ENCODE measurements around the gene TP53INP2. TPM values are rescaled to one million over a fixed set of nuclear protein-coding genes. Genes with fewer than 3 reads are reported as not detected.
A peak's percentile ranks its signal among the peaks of the same experiment; 100 is the strongest.

TP53INP2 gene
- total and polyA plus RNA-seq, 7 experiments from 2014 or later = 0.04 to 41.4 (median 1.3) TPM

- Histone ChIP-seq H3K27ac (ENCODE audit: low read depth, low read length) (no peak overlapping the region), H3K9me3 (ENCODE audit: control insufficient read depth in 2 of 3, low read length in 3 of 3) (no peaks in the 10 kb centered on the region), H3K4me3 (ENCODE audit: low read length) (no peak overlapping the region), H3K36me3 (ENCODE audit: control insufficient read depth in 2 of 3, insufficient read depth in 3 of 3, low read length in 3 of 3) (peaks cover 0 to 28% (median 0%) of the 10 kb centered on the region in 3 experiments), H3K4me1 (ENCODE audit: control insufficient read depth in 2 of 2, insufficient read depth in 2 of 2, low read length in 2 of 2) (no peaks in the 10 kb centered on the region), H3K27me3 (ENCODE audit: control insufficient read depth in 2 of 2, insufficient read depth in 2 of 2, low read length in 2 of 2) (no peaks in the 10 kb centered on the region)
- H3K27me3 Mint-ChIP-seq = no peaks in the 10 kb centered on the region
- no peak overlapping the region for H3K4me3 Mint-ChIP-seq
- ChIA-PET POLR2A (no interaction called here), CTCF (no interaction called here)
- H3K27ac Mint-ChIP-seq = no peak overlapping the region
- H3K36me3 Mint-ChIP-seq = peaks cover 0 to 32% (median 15%) of the 10 kb centered on the region in 5 donors
- ATAC-seq = no peak
- DNase-seq = no peak
- intact Hi-C loops (cut with micrococcal nuclease) = no loop called here
- H3K4me1 Mint-ChIP-seq = peaks cover 0 to 2% (median 0%) of the 10 kb centered on the region in 7 donors
- no peaks in the 10 kb centered on the region for H3K9me3 Mint-ChIP-seq
Observed at GRCh38 chr20:34732523-34732922, 28.4 kb downstream of the TP53INP2 start.

GRCh38 chr20:34736106-34736735 lies 32.1 kb downstream of the TP53INP2 start:
- Mint-ChIP-seq H3K9me3 (no peaks in the 10 kb centered on the region), H3K4me1 (peaks cover 0 to 2% (median 0%) of the 10 kb centered on the region in 7 donors), H3K27me3 (no peaks in the 10 kb centered on the region), H3K36me3 (peaks cover 2 to 34% (median 15%) of the 10 kb centered on the region in 5 donors), H3K27ac (no peak overlapping the region), H3K4me3 (no peak overlapping the region)
- H3K27me3 ChIP-seq (ENCODE audit: control insufficient read depth in 2 of 2, insufficient read depth in 2 of 2, low read length in 2 of 2) = no peaks in the 10 kb centered on the region
- ATAC-seq = no peak
- ChIA-PET CTCF (no interaction called here), POLR2A (no interaction called here)
- H3K9me3 ChIP-seq (ENCODE audit: control insufficient read depth in 2 of 3, low read length in 3 of 3) = no peaks in the 10 kb centered on the region
- H3K4me1 ChIP-seq (ENCODE audit: control insufficient read depth in 2 of 2, insufficient read depth in 2 of 2, low read length in 2 of 2) = no peaks in the 10 kb centered on the region
- peaks cover 0 to 31% (median 0%) of the 10 kb centered on the region in 3 experiments for H3K36me3 ChIP-seq (ENCODE audit: control insufficient read depth in 2 of 3, insufficient read depth in 3 of 3, low read length in 3 of 3)
- no peak overlapping the region for H3K27ac ChIP-seq (ENCODE audit: low read depth, low read length)
- DNase-seq = no peak
- H3K4me3 ChIP-seq (ENCODE audit: low read length) = no peak overlapping the region
- intact Hi-C loops (cut with micrococcal nuclease) = no loop called here

GRCh38 chr20:34743039-34743438 lies 38.9 kb downstream of the TP53INP2 start:
- no peaks in the 10 kb centered on the region for H3K27me3 Mint-ChIP-seq
- no peak for ATAC-seq
- H3K4me1 Mint-ChIP-seq = peaks cover 0 to 7% (median 0%) of the 10 kb centered on the region in 7 donors
- H3K4me3 Mint-ChIP-seq = no peak overlapping the region
- intact Hi-C loops (cut with micrococcal nuclease) = no loop called here
- peaks cover 14 to 42% (median 24%) of the 10 kb centered on the region in 5 donors for H3K36me3 Mint-ChIP-seq
- Histone ChIP-seq H3K9me3 (ENCODE audit: control insufficient read depth in 2 of 3, low read length in 3 of 3) (no peaks in the 10 kb centered on the region), H3K27me3 (ENCODE audit: control insufficient read depth in 2 of 2, insufficient read depth in 2 of 2, low read length in 2 of 2) (no peaks in the 10 kb centered on the region), H3K27ac (ENCODE audit: low read depth, low read length) (no peak overlapping the region), H3K36me3 (ENCODE audit: control insufficient read depth in 2 of 3, insufficient read depth in 3 of 3, low read length in 3 of 3) (peaks cover 0 to 62% (median 0%) of the 10 kb centered on the region in 3 experiments), H3K4me1 (ENCODE audit: control insufficient read depth in 2 of 2, insufficient read depth in 2 of 2, low read length in 2 of 2) (no peaks in the 10 kb centered on the region), H3K4me3 (ENCODE audit: low read length) (no peak overlapping the region)
- H3K9me3 Mint-ChIP-seq = no peaks in the 10 kb centered on the region
- H3K27ac Mint-ChIP-seq = peak overlapping the region in 1 of 9 donors; percentile 18
- ChIA-PET CTCF (interaction anchor here (0.6 kb wide), 1 partner anchor 26 kb away, joined by 6 read pairs; no protein-coding TSS in a partner anchor), POLR2A (no interaction called here)
- no peak for DNase-seq

DNA sequence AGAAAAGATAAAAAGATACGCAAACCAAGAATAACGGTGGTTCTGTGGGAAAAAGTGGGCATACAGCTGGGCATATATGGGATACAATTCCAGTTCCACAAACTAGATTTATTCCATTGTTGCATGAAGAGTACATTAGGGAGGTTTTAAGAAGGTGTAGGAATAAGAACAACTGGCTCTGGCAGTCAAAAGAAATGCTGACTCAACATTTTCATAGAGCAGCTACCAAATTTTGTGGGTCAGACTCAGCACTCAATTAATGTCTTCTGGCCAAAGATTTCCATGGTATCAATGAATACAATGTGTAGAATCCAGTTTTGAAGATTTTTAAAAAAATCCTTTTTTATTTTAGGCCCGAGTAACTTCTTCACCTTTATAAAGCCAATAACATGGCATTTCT lies 40.2 kb downstream of the TP53INP2 start:
- Histone ChIP-seq H3K9me3 (ENCODE audit: control insufficient read depth in 2 of 3, low read length in 3 of 3) (no peaks in the 10 kb centered on the region), H3K4me3 (ENCODE audit: low read length) (no peak overlapping the region), H3K36me3 (ENCODE audit: control insufficient read depth in 2 of 3, insufficient read depth in 3 of 3, low read length in 3 of 3) (peaks cover 0 to 62% (median 4%) of the 10 kb centered on the region in 3 experiments), H3K27me3 (ENCODE audit: control insufficient read depth in 2 of 2, insufficient read depth in 2 of 2, low read length in 2 of 2) (no peaks in the 10 kb centered on the region), H3K4me1 (ENCODE audit: control insufficient read depth in 2 of 2, insufficient read depth in 2 of 2, low read length in 2 of 2) (no peaks in the 10 kb centered on the region), H3K27ac (ENCODE audit: low read depth, low read length) (no peak overlapping the region)
- DNase-seq (no peak), ATAC-seq (no peak)
- H3K4me3 Mint-ChIP-seq = no peak overlapping the region
- intact Hi-C loops (cut with micrococcal nuclease) = no loop called here
- POLR2A ChIA-PET = no interaction called here
- H3K9me3 Mint-ChIP-seq = no peaks in the 10 kb centered on the region
- peaks cover 14 to 48% (median 24%) of the 10 kb centered on the region in 5 donors for H3K36me3 Mint-ChIP-seq
- CTCF ChIA-PET = no interaction called here
- no peak overlapping the region for H3K27ac Mint-ChIP-seq
- no peaks in the 10 kb centered on the region for H3K27me3 Mint-ChIP-seq
- H3K4me1 Mint-ChIP-seq = peaks cover 0 to 7% (median 0%) of the 10 kb centered on the region in 7 donors

DNA sequence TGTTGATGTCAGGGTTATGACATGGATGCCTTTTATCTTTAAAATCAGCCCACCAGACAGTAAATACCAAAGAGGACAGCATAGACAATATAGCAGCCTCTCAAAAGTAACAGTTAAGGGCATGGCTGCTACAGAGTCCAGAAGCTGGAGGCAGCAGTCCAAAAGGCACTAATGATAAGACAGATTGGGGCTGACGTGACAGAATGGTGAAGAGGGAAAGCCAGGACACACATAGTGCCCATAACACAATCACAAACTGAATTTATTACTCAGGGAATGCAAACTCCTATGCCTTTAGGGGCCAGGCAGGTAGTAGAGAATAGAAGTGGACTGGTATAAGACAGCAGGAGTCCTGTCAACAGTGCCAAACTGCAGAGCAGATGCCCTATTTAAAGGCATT lies 40.7 kb downstream of the TP53INP2 start:
- Mint-ChIP-seq H3K36me3 (peaks cover 14 to 53% (median 26%) of the 10 kb centered on the region in 5 donors), H3K4me3 (no peak overlapping the region), H3K9me3 (no peaks in the 10 kb centered on the region), H3K4me1 (peaks cover 0 to 7% (median 0%) of the 10 kb centered on the region in 7 donors), H3K27ac (no peak overlapping the region), H3K27me3 (no peaks in the 10 kb centered on the region)
- DNase-seq (no peak), ATAC-seq (no peak)
- H3K27ac ChIP-seq (ENCODE audit: low read depth, low read length) = no peak overlapping the region
- ChIA-PET CTCF (no interaction called here), POLR2A (no interaction called here)
- peaks cover 0 to 66% (median 4%) of the 10 kb centered on the region in 3 experiments for H3K36me3 ChIP-seq (ENCODE audit: control insufficient read depth in 2 of 3, insufficient read depth in 3 of 3, low read length in 3 of 3)
- intact Hi-C loops (cut with micrococcal nuclease) = no loop called here
- H3K4me1 ChIP-seq (ENCODE audit: control insufficient read depth in 2 of 2, insufficient read depth in 2 of 2, low read length in 2 of 2) = no peaks in the 10 kb centered on the region
- no peak overlapping the region for H3K4me3 ChIP-seq (ENCODE audit: low read length)
- H3K9me3 ChIP-seq (ENCODE audit: control insufficient read depth in 2 of 3, low read length in 3 of 3) = no peaks in the 10 kb centered on the region
- no peaks in the 10 kb centered on the region for H3K27me3 ChIP-seq (ENCODE audit: control insufficient read depth in 2 of 2, insufficient read depth in 2 of 2, low read length in 2 of 2)

DNA sequence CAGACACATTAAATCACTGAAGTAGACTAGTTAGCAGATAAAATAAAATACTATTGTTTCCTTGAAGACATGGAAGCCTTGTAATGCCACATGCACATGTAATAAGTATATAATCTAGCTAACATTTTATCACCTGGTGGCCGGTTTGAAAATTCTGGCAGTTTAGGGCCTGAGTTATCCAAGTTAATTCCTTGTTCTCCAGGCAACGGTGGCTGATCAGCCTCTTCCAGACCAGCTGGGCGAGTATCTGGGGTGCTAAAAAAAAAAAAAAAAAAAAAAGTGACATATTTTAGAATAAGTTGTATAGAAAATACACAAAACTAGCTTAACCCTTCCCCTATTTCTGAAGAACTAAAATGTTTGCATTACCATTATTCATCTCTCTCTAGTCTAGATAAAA lies 42.5 kb downstream of the TP53INP2 start:
- peaks cover 10 to 48% (median 23%) of the 10 kb centered on the region in 5 donors for H3K36me3 Mint-ChIP-seq
- H3K4me3 ChIP-seq (ENCODE audit: low read length) = no peak overlapping the region
- H3K4me1 ChIP-seq (ENCODE audit: control insufficient read depth in 2 of 2, insufficient read depth in 2 of 2, low read length in 2 of 2) = no peaks in the 10 kb centered on the region
- ATAC-seq (no peak), DNase-seq (no peak)
- intact Hi-C loops (cut with micrococcal nuclease) = no loop called here
- H3K36me3 ChIP-seq (ENCODE audit: control insufficient read depth in 2 of 3, insufficient read depth in 3 of 3, low read length in 3 of 3) = peaks cover 0 to 62% (median 4%) of the 10 kb centered on the region in 3 experiments
- H3K27ac Mint-ChIP-seq = peak overlapping the region in 2 of 9 donors; percentile 8 to 54
- no peak overlapping the region for H3K4me3 Mint-ChIP-seq
- H3K9me3 ChIP-seq (ENCODE audit: control insufficient read depth in 2 of 3, low read length in 3 of 3) = no peaks in the 10 kb centered on the region
- H3K9me3 Mint-ChIP-seq = no peaks in the 10 kb centered on the region
- no peak overlapping the region for H3K27ac ChIP-seq (ENCODE audit: low read depth, low read length)
- no peaks in the 10 kb centered on the region for H3K27me3 Mint-ChIP-seq
- peaks cover 0 to 7% (median 0%) of the 10 kb centered on the region in 7 donors for H3K4me1 Mint-ChIP-seq
- POLR2A ChIA-PET = no interaction called here
- CTCF ChIA-PET = interaction anchor here (0.7 kb wide), 1 partner anchor 198 kb away, joined by 4 read pairs; no protein-coding TSS in a partner anchor
- no peaks in the 10 kb centered on the region for H3K27me3 ChIP-seq (ENCODE audit: control insufficient read depth in 2 of 2, insufficient read depth in 2 of 2, low read length in 2 of 2)

DNA sequence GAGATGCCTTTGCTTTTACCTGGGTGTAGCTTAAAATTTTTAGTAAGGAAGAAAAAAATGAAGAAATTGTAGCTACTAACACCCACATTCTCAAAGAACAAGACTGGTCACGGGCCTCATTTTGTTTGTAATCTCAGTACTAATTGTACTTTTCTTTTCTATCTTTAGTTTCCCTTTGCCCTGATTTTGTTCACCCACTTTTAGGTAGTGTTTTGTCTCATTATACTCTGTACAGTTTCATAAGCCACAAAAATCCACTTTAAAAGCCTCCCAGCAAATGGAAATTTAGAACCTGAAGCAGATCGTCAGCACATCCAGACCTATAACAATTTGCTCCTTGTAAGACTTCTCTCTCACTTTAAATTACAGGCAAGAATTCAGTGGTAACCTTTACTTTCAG lies 43.3 kb downstream of the TP53INP2 start:
- Mint-ChIP-seq H3K9me3 (no peaks in the 10 kb centered on the region), H3K27ac (peak overlapping the region in 2 of 9 donors; percentile 10 to 54), H3K27me3 (no peaks in the 10 kb centered on the region), H3K36me3 (peaks cover 10 to 48% (median 22%) of the 10 kb centered on the region in 5 donors), H3K4me3 (no peak overlapping the region), H3K4me1 (peaks cover 0 to 7% (median 0%) of the 10 kb centered on the region in 7 donors)
- Histone ChIP-seq H3K27me3 (ENCODE audit: control insufficient read depth in 2 of 2, insufficient read depth in 2 of 2, low read length in 2 of 2) (no peaks in the 10 kb centered on the region), H3K36me3 (ENCODE audit: control insufficient read depth in 2 of 3, insufficient read depth in 3 of 3, low read length in 3 of 3) (peaks cover 0 to 56% (median 4%) of the 10 kb centered on the region in 3 experiments), H3K4me1 (ENCODE audit: control insufficient read depth in 2 of 2, insufficient read depth in 2 of 2, low read length in 2 of 2) (no peaks in the 10 kb centered on the region), H3K9me3 (ENCODE audit: control insufficient read depth in 2 of 3, low read length in 3 of 3) (no peaks in the 10 kb centered on the region), H3K27ac (ENCODE audit: low read depth, low read length) (no peak overlapping the region), H3K4me3 (ENCODE audit: low read length) (no peak overlapping the region)
- intact Hi-C loops (cut with micrococcal nuclease) = no loop called here
- DNase-seq (no peak), ATAC-seq (no peak)
- CTCF ChIA-PET = no interaction called here
- POLR2A ChIA-PET = no interaction called here
